ENCODE measurements around the gene CD3E.

- TF ChIP-seq CTCF (IDR thresholded peaks at IDR 0.05; ENCODE audit: insufficient read depth, low read length, poor library complexity, severe bottlenecking) (no peak), EZH2phosphoT487 (conservative IDR thresholded peaks at IDR 0.05; ENCODE audit: low read length) (no peak)
Observed at GRCh38 chr11:118313242-118313641, 8.7 kb downstream of the CD3E start.
